GM19238 (cell line): ENCODE results near the gene MYCN.
"Not testable (repeated sequence)": the region's sequence is repeated elsewhere in the genome, so short reads cannot be mapped to it uniquely, and the experiment has no call there.

Experiments
- DNase-seq: peaks from one replicate; pipeline ENCODE4 v3.0.0; 2011; ENCODE audit warnings: low spot score; ENCODE audit not compliant: insufficient read length

MYCN gene

GRCh38 chr2:15957881-15958713, 17.7 kb downstream of the MYCN start:
- no peak for DNase-seq

DNA sequence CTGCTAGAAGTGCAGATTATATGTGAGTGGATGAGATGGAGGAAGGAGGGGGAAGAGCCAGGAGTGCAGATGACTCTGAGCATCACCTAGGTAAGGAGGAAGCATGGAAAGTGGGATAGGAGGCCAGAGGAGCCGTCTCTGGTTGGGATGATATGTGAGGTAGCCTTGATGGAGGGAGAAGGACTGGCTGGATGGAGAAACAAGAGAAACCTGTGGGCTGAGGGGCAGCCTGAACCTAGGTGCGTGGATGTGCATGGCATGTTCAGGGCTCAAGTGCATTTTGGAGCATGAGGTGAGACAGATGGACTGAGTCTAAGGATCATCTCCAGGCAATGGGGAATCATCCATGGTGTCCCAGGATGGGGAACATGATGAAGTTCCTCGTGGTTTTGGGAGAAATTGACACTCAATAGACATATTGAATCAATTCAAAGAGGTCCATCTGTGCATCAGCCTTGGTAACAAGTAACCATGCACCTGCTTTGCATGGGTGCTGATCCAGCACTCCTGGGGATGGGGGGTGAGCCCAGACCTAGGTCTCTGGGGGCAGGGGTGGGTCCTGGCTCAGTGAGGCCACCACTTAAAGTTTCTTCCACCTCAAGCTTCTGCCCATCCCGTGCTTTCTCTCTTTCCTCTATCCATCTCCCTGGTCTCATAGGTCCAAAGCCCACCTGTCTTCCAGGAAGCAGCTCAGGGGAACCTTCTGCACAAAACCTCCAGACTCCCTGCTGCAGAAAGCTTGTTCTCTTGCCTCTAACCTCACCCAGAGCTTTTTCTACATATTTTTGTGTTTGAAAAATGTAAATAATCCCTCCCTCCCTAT, 19.2 kb downstream of the MYCN start:
- DNase-seq = no peak

- DNase-seq = not testable (repeated sequence)
These were observed 19.8 kb downstream of the MYCN start for GRCh38 chr2:15960154-15960520.

- not testable (repeated sequence) for DNase-seq
These were observed 23.0 kb downstream of the MYCN start for GRCh38 chr2:15963109-15963976.

DNA sequence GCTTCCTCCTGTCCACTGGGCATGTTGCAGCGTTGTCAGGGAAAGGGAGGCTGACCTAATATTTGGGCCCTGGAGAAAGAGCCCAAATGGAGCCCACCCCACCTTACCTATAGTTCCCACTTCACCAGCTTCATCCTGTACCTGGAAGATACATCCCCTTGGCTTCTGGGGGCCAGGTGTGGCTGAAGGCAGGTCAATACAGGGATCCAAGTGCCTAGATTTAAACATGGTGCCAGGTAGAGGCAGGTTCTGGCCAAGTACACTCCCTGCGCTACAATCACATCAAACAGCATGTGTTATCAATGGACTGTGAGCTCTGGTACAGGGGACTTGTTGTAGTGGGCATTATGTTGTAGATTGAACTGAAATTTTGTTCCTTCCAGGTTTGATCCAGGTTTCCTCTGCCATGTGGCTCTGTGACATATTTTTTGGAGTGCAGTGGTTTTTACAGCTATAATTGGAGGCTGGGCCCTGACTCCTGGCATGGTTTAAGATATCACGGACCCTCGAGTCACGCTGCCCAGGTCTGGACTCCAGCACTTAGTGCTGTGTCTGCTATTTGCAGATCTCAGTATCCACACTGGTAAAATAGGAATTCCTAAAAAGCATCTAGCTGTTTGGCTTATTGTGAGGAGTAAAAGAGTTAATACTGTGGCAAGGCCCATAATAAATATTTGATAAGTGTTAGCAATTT, 23.8 kb downstream of the MYCN start:
- no peak for DNase-seq

DNA sequence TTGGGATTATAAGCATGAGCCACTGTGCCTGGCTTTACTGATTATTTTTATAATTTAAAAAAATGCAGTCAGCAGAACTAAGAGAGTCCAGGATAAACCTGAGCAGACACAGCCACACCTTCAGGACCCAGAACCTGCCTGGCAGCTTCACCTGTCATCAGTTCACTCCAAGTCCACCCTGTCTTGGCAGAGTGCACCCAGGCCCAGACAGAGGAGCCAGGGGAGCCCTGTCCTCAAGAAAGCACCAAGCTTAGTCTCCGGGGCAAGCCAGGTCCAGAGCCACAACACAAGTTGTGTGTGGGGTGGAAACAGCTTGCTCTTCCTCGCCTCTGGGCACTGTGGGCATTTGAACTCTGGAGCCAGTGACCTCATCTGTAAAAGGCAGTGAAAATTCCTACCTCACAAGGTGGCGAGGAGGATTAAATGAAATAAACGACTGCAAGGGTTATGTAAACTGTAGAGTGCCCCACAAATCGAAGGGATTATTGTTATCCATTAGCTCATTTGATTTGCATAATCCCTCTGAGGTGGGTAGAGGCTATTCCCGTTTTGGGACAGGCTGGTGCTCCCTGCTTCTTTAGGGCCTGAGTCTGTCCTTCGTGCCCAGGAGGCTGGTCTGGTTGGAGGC, 24.7 kb downstream of the MYCN start:
- no peak for DNase-seq

DNA sequence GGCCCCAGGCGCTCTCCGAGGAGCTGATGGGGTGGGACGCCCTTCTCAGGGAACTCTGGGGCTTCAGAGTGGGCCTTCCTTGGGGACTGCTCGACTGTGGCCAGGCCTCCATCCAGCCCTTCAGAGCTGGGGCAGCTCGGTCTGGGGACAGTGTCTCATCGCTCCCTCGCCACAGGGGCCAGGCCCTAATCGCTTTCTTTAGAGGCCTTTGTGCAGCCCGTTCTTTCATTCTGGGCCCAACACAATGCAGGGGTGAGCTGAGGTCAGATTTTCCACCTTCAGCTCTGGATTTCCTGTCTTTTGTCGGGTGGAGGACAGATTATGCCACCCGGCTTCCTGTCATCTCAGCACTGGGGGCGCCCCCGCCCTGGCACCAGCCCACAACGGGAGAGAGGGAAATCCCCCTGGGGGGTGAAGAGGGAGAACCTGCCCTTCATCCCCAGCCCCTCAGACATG, 25.2 kb downstream of the MYCN start:
- DNase-seq = no peak

- no peak for DNase-seq
These were observed 27.3 kb downstream of the MYCN start for GRCh38 chr2:15967415-15968279.

- DNase-seq = no peak
These were observed 28.2 kb downstream of the MYCN start for GRCh38 chr2:15968280-15969178.

- DNase-seq = no peak
These were observed 28.9 kb downstream of the MYCN start for GRCh38 chr2:15969214-15969613.

- DNase-seq = no peak
These were observed 30.4 kb downstream of the MYCN start for GRCh38 chr2:15970701-15971100.

GRCh38 chr2:15971351-15971750, 31.0 kb downstream of the MYCN start:
- no peak for DNase-seq

GRCh38 chr2:15971831-15972522, 31.6 kb downstream of the MYCN start:
- no peak for DNase-seq

GRCh38 chr2:15973481-15974401, 33.4 kb downstream of the MYCN start:
- no peak for DNase-seq

DNA sequence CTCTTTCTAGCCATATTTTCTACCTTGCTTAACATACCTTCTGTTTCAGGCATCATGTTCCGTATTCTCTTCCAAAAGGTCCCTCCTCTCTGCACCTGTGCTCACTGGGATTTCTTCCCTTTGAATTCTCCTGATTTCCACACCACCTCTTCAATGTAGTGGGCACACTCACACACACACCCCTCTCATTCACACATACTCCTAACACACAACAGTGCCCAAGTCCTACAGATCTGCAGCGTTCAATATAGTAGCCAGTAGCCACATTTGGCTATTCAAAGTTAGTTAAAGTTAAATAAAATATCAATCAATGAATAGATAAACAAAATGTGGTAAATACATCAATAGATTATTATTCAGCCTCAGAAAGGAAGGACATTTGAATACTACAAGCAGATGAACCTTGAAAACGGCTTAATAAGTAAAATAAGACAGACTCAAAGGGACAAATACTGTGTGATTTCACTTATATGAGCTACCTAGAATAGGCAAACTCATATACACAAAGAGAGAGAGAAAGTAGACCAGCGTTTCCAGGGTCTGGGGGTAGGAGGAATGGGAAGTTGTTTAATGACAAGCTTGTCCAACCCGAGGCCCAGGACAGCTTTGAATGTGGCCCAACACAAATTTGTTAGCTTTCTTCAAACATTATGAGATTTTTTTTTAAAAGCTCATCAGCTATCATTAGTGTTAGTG, 34.4 kb downstream of the MYCN start:
- no peak for DNase-seq

- no peak for DNase-seq
These were observed 34.9 kb downstream of the MYCN start for GRCh38 chr2:15975261-15975600.
